ENCODE measurements around the gene KDM4E.

DNA sequence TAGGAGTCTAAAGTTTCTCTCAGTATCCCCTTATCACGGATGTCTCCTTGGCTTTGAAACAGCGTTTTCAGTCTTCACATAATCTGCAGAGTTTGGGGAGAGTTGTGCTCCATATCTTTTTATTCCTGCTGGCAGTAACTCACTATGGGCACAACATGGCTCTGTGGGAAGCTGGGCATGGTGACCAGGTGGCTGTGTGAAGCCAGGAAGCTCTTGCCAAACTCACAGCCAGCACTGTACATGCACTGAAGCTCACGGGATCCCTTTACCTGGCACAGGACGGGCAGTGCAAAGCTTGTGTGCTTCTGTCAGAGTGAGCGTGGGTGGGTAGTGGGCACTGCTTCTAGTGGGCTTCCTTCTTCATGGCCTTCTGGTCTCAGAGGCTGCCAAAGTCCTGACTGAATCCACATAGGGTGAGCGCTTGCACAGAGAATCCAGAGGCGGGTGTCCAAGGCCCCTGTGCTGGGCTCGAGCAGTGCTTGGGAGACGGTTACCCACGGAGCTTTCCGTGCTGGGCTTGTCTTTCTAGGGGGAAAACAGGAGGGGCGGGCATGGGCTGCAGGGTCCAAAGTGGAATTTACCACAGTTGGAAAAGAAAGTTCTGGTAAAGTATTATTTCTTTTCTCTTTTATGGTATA, 10.8 kb upstream of the KDM4E start:
- TF ChIP-seq, protein P1, sequence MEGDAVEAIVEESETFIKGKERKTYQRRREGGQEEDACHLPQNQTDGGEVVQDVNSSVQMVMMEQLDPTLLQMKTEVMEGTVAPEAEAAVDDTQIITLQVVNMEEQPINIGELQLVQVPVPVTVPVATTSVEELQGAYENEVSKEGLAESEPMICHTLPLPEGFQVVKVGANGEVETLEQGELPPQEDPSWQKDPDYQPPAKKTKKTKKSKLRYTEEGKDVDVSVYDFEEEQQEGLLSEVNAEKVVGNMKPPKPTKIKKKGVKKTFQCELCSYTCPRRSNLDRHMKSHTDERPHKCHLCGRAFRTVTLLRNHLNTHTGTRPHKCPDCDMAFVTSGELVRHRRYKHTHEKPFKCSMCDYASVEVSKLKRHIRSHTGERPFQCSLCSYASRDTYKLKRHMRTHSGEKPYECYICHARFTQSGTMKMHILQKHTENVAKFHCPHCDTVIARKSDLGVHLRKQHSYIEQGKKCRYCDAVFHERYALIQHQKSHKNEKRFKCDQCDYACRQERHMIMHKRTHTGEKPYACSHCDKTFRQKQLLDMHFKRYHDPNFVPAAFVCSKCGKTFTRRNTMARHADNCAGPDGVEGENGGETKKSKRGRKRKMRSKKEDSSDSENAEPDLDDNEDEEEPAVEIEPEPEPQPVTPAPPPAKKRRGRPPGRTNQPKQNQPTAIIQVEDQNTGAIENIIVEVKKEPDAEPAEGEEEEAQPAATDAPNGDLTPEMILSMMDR (IDR thresholded peaks at IDR 0.05) = no peak
- no peak for TF ChIP-seq POLR2AphosphoS5 (IDR thresholded peaks at IDR 0.05)
